ENCODE data around the gene TTC28.
"Not testable (repeated sequence)": the region's sequence is repeated elsewhere in the genome, so short reads cannot be mapped to it uniquely, and the experiment has no call there.

DNA sequence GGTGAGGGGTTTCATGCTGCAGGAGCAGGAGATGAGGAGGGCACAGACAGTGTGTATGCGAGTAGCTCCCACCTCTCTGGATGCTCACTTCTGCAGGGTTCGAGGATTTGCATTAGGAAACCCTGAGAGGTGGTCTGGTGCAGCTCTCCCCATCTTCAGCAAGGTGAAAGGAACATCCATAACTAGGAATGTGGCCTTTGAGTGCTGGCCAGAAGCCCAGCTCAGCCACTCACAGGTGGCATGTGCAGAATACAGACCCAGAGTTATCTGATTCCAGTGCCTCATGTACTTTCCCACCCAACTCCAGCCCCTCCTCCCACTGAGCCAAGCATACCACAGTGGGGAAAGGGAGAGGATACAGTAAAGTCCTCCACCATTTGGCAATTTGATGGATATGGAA lies 10.2 kb upstream of the TTC28 start:
- TF ChIP-seq, protein P1, sequence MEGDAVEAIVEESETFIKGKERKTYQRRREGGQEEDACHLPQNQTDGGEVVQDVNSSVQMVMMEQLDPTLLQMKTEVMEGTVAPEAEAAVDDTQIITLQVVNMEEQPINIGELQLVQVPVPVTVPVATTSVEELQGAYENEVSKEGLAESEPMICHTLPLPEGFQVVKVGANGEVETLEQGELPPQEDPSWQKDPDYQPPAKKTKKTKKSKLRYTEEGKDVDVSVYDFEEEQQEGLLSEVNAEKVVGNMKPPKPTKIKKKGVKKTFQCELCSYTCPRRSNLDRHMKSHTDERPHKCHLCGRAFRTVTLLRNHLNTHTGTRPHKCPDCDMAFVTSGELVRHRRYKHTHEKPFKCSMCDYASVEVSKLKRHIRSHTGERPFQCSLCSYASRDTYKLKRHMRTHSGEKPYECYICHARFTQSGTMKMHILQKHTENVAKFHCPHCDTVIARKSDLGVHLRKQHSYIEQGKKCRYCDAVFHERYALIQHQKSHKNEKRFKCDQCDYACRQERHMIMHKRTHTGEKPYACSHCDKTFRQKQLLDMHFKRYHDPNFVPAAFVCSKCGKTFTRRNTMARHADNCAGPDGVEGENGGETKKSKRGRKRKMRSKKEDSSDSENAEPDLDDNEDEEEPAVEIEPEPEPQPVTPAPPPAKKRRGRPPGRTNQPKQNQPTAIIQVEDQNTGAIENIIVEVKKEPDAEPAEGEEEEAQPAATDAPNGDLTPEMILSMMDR (IDR thresholded peaks at IDR 0.05) = not testable (repeated sequence)
- TF ChIP-seq POLR2A, EP300, POLR2AphosphoS5 (IDR thresholded peaks at IDR 0.05): not testable (repeated sequence)

All from sigmoid colon (tissue), 4 donors.